Activated CD4-positive, alpha-beta T cell treated with anti-CD3 and anti-CD28 coated beads, Interleukin-2, Interleukin-6, amounts not matched to agents 100 ng/mL and 50 ng/mL, durations not matched to agents 16 hours and 8 hours (primary cell): ENCODE results near the gene HDAC4.
"Not testable (repeated sequence)": the region's sequence is repeated elsewhere in the genome, so short reads cannot be mapped to it uniquely, and the experiment has no call there.

ENCODE experiments used
- DNase-seq: peaks from one replicate; pipeline ENCODE4 v3.0.0-alpha.2; 2020

Gene HDAC4

DNA sequence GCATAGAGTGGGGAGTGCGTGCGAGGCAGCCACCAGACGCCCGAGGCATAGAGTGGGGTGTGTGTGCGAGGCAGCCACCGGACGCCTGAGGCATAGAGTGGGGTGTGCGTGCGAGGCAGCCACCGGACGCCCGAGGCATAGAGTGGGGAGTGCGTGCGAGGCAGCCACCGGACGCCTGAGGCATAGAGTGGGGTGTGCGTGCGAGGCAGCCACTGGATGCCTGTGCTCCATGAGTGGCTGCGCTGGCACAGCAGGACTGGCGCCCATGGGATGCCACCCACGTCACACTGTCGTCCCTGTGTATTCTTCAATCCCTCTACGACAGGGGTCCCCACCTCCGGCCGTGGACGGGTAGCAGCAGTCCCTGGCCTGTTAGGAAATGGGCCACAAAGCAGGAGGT, 221.9 kb downstream of the HDAC4 start:
- no peak for DNase-seq

DNA sequence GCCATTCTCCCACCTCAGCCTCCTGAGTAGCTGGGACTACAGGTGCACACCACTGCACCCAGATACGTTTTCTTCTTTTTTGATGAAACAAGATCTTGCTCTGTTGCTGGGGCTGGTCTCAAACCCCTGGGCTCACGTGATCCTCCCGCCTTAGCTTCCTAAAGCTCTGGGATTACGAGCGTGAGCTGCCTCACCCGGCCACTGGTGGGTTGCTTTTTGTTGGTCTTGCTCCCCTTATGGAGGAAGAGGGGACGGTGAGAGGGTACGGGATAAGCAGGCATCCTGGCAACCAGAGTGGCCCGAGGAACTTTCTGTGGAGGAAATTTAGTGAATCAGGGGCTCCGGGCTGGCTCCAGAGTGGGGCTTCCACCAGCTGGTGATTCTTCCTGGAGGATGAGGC, 222.3 kb downstream of the HDAC4 start:
- DNase-seq, result no peak

DNA sequence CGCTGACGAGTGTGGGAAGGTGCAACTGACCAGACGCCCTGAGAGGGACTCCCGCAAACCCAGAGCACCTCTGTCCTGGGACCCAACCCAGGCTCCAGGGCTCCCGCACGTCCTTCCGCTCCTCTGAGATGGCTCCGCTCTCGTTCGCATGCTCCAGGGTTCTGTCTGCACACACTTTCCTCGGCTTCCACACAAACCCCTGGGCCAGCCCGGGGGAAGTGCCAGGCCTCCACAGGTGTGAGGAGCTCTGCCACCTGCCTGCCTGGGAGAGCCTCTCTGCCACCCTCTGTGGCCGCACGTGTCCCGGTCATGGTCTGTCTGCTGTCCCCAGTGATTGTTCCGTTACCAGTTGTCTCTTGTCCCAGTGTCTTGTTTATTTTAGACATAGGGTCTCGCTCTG, 222.9 kb downstream of the HDAC4 start:
- no peak for DNase-seq

DNA sequence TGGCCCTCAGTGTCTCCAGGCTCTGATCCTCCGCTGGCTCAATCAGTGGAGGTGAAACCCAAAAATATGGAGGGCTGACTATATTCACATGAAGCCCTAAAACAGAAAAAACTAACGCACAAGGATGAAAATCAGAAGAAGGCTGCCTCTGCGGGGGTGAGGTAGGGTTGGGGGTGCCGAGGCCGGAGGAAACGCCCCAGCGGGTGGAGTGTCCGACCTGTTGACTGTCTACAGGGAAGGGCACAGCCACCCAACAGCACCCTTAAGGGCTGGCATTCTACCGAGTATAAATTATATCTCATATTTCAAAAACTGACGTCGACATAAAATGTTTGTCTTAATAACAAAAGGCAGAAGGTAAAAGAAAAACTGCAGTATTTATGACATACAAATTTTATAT, 223.5 kb downstream of the HDAC4 start:
- no peak for DNase-seq

DNA sequence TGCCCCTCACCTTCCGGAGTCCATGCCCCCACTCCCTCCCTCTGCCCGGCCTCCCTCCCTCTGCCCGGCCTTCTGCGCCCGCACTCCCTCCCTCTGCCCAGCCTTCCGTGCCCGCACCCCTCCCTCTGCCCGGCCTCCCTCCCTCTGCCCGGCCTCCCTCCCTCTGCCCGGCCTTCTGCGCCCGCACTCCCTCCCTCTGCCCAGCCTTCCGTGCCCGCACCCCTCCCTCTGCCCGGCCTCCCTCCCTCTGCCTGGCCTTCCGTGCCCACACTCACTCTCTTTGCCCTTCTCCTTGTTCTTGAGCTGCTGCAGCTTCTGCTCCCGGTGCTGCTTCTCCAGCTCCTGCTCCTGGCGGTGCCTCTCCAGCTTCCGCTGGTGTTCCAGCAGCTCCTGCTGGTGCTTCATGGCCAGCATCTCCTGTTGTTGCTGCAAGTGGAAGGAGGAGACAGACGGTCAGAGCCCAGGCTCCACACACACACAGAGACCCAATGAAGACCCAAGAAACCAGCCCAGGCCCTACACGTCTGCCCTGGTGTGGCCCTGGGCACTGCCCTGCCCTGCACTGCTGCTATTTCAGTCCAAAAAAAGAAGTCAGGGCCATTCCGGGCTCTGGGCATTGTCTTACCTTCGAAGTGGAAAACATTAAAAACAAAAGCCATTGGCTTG, 224.5 kb downstream of the HDAC4 start:
- not testable (repeated sequence) for DNase-seq

DNA sequence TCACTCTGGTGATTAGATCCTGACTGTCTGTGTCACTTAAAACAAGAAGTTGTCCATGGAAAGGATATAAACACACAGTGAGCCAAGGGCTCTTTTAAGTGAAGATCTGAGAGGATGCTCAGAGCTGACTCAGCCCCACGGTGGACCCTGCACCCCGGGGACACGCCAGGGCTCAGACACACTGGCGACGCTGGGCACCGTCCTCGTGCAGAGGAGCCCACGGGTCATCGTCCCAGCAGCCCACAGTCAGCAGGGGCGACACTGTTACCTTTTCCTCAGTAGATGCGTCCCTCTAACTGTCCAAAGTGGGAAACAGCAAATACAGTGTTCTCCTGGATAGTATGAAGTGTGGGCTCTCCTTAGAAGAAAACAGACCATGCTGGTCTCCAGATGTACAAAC, 225.6 kb downstream of the HDAC4 start:
- DNase-seq, result no peak

DNA sequence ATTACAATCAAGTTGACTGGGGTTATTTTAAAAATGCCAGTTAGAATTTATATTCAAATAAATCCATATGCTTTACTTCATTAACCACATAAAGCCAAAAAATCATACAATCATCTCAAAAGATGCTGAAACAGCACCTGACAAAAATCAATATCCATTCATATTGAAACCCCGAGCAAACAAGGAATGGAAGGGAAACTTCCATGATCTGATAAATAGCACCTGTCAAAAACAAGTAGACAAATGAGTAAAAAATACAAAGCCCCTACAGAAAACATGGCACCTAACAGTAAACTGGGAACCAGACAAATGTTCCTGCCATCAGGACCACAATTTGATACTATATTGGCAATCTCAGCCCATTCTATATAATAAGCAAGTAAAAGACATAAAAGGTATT, 227.5 kb downstream of the HDAC4 start:
- DNase-seq, result peak; percentile 41

DNA sequence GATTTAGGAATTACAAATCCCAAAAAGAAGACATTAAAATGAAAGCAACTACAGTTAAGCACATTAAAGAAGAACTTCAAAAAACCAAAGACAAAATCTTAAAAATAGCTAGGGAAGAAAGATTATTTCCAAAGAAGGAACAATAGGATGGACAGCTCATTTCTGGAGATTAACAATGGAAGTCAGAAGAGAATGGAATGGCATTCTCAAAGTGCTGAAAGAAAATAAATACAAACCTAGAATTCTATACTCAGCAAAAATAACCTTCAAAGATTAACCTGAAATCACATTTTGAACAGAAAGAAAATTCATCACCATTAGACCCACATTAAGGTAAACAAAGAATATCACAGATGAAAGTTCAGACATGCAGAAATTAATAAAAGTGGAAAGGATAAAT, 229.2 kb downstream of the HDAC4 start:
- no peak for DNase-seq

DNA sequence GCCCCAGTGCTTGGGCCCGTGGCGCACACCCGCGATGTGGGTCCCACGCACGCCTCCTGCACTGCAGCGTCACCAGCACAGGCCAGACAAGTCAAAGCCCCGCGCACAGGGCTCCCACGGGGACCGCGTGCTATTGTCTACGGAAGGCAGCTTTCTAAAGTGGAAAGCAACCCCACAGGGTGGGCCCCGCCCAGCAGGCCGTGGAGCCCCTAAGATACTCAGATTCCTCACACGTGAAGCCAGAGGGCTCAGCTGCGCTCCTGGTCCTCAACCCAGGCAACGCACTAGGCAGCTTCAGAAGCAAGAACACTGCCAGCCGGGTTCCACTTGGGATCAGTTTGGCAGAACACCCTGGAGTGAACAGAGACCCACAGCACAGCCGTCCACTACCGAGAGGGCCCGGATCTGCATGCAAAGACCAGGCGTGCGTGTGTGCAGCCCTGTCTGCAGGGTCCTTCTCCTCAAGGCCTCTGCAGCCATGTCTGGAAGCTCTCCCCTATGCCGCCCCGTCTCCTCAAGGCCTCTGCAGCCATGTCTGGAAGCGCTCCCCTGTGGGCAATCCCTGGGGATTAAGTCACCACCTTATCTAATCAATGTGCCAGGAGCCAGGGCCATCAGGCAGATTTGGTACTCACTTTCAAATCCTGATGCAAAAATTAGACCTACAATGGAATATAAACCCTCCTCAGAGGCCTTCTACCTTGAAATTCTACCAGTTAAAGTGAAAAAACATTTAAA, 231.3 kb downstream of the HDAC4 start:
- no peak for DNase-seq

DNA sequence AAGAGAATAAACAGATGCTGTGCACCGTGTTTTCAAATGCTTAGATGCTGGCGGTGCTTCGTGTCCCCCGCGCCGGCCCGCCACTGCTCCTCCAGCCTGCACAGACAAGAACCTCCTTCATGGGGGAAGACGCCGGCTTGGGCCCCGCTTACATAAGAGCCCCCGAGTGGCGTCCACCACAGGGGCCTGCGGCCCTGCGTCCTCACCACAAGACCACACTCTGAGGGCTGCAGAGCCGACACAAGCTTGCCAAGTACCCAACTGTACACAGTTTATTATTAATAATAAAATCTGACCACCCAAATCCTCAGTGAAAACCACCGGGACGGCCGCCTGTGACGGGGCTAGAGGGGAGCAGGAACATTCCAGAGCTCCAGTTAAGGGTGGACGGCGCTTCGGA, 232.2 kb downstream of the HDAC4 start:
- no peak for DNase-seq

DNA sequence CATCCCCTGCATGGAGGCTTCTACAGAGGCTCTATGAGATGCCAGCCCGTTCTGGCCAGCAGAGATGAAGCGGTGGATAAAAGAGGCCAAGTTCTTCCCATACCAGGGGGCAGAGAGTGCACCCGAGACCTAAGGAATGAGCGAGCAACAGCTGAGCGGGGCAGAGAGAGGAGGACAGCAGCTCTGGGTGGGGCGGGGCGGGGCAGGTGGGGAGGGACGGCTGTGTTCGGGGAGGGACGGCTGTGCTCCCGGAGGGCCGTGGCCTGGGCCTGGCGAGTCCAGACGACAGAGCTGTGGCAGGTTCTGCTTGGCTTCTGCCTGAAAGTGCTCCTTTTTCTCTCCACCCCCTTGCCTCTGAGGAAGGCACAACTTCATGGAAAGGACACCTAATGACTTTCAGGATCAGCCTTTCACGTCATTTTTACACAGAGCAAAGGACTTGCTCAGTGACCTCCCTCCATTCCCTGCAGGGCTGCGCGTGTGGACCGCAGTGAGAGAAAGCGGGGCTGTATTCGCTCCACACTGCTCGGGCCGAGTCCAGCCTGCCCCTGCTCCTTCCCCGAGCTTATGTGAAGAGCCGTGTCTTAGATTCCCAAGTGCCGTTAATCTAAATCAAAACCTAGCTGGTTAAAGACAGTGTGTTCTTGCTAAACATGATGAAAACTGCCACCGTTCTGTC, 232.9 kb downstream of the HDAC4 start:
- no peak for DNase-seq

DNA sequence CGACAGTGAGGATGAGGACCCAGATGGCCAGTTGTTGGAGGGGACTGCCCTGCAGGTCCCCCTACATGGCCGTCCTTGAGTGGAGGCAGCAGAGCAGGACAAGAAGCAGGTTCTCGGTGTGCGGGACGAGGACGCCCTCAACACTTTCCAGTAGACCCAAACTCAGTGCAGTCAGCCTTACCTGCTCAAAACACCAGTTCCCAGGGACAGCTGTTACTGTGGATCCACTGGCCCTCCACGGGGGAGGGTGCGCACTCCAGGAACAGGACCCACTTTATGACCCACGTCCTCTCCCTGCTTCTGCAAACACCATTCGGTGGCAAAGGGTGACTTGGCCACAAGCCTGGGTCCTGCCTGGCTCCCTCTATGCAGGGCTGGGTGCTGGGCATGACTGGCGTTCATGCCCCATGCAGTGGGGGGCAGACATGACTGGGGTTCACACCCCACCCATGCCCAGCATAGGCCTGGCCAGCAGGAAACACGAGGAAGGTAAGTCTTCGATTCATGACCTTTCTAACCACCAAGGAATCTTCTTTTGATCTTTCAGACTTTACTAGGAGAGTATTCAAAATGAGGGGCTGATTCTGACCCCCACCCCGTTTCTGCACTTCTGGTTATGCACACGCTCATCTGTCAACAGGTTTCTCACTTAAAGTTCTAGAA, 233.7 kb downstream of the HDAC4 start:
- DNase-seq, result no peak

DNA sequence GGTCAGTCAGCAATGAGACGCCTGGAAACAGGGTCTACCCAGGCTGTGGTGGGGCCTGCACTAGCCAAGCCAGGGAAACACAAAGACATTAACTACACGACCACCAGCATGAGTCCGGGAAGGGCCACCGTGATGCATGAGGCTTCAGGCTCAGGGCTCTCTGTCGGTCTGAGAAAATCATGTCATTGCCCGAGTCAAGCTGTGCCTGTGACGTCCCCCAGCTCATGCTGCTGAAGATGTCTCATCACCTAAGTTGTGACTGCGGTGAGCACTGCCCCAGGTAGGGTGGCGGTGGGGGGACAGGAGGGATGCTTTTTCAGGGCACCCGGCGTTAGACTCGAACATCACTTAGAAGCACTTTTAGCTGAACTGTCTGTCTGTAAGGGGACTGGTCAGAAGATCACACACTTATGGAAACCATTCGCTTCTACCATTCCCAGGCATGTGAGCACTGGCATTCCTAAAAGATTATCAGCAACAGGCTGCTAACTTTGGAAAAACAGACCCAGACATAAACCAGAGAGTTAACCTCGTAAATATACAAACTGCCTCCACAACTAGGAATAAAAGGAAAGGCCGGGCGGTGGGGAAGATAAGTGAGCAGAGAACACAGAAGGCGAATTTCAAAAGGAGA, 234.5 kb downstream of the HDAC4 start:
- DNase-seq, result no peak

DNA sequence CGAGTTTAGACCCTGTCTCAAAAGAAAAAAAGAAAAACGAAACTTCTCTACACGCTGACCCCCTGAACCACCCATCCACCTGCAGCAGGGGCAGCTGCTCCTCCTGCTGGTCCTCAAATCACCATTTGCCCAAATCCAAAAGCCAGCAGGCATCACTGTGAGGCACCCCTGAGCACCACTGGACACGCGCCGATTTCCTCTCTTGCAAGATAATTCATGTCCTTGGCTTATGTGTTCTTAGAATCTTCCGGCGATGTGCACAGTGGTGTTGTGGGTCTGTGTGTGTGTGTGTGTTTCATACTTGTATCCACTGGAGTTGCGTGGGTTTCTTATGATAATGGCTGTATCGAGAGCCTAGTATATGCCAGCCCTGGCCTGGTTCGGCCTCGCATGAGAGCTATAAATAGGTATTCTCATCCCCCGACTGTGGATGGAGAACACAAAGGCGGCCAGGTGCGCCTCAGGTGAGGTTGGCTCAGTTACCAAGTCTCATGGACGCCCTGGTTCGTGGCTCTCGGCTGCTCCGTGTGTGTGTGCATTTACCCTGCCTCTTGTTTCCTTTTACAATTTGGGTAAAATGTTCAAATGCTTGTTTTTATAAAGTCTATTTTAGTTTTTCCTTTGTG, 235.5 kb downstream of the HDAC4 start:
- DNase-seq, result no peak

DNA sequence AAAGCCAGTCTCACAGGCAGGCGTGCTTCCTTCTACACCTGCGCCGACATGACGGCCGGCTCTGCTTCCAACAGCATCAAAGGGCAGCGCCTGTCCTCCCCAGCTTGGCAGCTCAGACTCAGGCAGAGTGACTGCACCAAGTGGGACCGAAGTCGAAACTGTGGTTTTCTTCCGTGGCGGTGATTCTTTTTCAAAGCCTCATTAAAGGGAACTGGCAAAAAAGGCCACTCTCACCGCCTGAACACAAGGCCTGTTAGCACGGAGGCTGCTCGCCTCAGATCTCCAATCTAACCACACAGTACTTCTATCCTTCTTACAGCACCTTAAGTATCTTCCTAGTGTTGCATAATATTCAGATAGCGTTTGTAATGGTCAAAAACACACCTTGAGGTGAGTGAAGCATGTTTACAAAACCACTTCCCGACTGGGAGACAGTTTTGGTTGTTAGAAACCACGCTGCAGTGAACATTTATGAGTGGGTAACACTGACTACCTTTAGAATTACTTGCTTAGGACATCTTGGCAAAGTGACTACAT, 236.4 kb downstream of the HDAC4 start:
- peak; percentile 44 for DNase-seq

DNA sequence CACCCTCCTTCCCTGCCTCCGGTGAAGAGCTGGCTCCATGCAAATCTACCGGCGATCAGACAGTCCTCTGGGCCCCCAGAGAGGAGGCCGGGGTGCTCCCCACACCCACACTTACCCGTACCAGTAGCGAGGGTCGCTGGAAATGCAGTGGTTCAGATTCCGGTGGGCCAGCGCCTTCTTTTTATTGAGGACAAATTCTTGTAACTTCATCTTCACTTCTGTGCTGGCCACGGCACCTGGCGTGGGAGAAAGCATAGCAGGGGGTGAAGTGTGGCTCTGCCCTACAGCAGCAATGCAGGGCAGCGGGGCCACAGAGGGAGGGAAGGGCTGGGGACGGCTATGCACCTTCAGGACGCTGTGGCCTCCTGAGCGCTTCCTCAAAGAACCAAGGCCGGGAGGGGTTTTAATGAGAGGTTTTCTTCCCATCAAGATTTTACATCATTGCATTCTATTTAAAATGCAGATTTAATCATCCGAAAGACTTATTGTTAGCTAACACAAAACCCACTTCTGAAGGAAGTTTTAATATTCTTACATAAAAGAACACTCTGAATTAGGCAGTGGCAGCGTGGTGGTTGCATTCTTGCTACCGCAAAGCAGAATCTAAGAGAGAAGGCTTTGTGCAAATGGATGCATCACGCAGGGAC, 237.0 kb downstream of the HDAC4 start:
- no peak for DNase-seq

DNA sequence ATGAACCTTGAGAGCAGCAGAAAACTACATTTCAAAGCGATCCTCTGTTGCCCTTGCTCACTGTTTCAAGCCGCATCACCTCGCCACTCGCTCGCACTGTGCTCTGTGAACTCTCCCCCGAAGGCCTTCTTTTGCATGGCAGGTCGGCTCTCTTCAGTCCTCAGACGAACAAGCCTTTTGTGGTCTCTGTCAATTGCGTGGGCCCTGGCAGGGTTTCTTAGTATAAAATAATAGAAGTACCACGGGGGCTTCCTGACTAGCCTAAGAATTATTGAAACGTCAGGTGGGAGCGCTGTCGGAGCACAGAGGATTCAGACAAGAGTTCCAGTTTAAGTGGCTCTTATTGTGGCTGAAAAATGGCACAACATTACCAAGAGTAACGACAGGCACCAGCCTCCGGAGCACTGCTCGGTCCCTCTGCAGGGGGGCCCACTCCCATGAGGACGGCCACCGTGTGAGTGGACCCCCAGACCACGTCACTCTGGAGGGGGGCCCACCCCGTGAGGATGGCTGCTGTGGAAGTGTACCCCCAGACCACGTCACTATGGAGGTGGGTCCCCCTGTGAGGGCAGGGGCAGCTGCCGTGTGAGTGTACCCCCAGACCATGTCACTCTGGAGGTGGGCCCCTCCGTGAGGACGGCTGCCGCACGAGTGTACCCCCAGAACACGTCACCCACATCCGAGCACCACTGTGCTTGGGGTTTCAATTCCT, 237.7 kb downstream of the HDAC4 start:
- DNase-seq, result no peak

DNA sequence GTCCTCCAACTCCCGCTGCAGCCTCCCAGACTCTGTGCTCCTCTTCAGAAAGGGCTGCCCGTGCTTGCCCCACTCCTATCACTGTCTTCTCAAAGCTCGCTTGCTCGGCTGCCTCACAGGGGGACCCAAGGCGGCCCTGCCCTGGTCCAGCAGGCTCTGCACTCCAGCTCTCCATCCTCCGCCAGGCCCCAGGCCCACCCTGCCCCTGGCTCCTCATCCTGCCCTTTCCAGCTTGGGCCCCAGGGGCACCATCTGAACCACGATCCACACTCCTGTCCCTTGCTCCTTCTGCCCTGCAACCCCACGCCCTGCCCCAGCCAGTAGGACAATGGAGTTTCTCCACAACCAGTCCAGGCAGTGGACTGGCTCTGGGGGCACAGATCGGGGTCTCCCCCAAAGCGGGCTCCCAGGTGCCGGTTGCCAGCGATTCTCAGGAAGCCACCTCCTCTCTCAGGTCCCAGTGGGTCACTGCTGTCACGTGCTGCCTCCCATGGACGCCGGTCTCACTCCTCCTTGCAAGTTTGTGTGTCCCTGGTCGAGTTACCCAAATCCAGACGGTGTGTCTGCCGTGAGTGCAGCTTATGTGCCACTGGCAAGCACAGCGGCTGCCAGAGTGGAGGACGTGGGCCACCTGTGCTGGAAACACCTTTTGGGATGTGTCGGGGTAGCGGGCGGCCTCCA, 238.5 kb downstream of the HDAC4 start:
- DNase-seq, result no peak

DNA sequence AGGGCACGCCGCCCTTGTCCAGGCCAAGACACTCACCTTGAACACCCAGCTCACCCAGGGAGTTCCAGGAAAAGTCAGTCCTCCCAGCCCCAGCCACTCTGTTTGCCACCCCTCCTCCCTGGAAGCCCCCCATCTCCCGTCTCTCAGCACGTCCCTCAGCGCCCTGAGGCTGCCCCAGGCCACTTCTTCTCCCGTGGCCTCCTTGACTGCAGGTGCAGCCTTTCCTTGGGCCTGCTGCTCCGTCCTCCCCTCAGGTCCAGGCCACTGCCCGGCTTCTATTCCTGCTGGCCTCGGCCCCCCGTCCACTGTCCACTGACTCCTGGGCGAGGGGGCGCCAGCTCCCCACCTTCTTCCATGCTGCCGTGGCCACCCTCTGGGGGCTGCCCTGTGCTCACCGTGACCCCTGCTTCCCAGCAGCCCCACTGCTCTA, 239.1 kb downstream of the HDAC4 start:
- DNase-seq, result no peak
